ENCODE measurements around the gene ABCA1. TPM values are rescaled to one million over a fixed set of nuclear protein-coding genes. Genes with fewer than 3 reads are reported as not detected.
"Not testable (repeated sequence)": the region's sequence is repeated elsewhere in the genome, so short reads cannot be mapped to it uniquely, and the experiment has no call there.

Gene ABCA1
- total RNA-seq, result 30.7 TPM

DNA sequence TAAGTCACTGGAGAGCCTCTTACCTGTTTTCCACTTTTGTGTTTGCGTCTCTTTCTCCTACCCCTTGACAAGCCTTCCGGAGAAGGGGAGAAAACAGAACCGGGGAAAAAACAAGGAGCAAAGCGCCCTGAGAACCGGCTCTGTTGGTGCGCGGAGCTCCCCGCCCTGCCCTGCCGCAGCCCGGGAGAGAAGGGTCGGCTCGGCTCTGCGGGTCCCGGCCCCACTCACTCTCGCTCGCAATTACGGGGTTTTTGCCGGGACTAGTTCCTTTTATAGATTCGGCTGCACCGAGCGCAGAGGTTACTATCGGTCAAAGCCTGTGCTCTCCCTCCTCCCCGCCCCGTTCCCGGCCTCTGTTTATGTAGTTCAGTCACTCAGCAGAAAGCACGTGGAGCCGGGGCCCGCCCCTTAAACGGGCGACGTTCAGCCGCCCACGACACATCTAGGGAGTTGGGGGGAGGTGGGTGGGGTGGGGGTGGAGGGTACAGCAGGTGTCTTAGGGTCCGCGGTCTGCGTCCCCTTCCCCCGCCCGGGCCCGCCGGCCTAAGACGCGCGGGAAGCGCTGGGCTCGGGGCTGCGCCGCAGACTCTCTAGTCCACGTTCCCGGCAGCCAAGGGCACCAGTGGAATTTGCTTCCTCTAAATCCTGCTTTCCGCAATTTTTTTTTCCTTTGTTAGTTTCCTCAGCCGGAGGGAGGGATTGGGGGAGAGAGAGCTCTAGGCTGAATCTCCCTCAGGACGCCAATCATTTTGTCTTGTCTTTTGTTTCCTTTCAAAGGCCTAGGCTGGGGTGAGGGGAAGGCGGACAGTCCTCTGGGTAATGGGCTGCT, at the start of gene ABCA1:
Gene ABCA1 (minus strand): TSS at position 244 of the 829 bp plus-strand sequence. CDS start 24,476 bp downstream, outside the sequence.
- Histone ChIP-seq H3K27me3 (no peaks in the 10 kb centered on the region), H3K27ac (peak within 1 kb of the TSS; percentile 85), H3K4me3 (peak within 1 kb of the TSS; percentile 76 to 89), H3K9me3 (no peaks in the 10 kb centered on the region), H3K4me1 (peaks cover 33% of the 10 kb centered on the region), H3K36me3 (no peaks in the 10 kb centered on the region)
- TF ChIP-seq POLR2A (IDR thresholded peaks at IDR 0.05) (peak in 1 of 2 donors; percentile 57), POLR2AphosphoS5 (IDR thresholded peaks at IDR 0.05; ENCODE audit: insufficient read depth in 1 of 2, low read depth in 1 of 2) (peak; percentile 65 to 89)
- TF ChIP-seq, protein P1, sequence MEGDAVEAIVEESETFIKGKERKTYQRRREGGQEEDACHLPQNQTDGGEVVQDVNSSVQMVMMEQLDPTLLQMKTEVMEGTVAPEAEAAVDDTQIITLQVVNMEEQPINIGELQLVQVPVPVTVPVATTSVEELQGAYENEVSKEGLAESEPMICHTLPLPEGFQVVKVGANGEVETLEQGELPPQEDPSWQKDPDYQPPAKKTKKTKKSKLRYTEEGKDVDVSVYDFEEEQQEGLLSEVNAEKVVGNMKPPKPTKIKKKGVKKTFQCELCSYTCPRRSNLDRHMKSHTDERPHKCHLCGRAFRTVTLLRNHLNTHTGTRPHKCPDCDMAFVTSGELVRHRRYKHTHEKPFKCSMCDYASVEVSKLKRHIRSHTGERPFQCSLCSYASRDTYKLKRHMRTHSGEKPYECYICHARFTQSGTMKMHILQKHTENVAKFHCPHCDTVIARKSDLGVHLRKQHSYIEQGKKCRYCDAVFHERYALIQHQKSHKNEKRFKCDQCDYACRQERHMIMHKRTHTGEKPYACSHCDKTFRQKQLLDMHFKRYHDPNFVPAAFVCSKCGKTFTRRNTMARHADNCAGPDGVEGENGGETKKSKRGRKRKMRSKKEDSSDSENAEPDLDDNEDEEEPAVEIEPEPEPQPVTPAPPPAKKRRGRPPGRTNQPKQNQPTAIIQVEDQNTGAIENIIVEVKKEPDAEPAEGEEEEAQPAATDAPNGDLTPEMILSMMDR (IDR thresholded peaks at IDR 0.05), result no peak
- intact Hi-C loops (cut with DNase I), result loop anchor here (1.0 to 10.0 kb wide), 4 partner anchors 40 to 229 kb away; no protein-coding TSS in a partner anchor
- peak in 1 of 2 donors; percentile 96 for DNase-seq (ENCODE audit: extremely low spot score in 2 of 2)

- intact Hi-C loops (cut with DNase I), result no loop called here
- no peak overlapping the region for H3K27ac ChIP-seq
These were observed 49.6 kb upstream of the ABCA1 start for GRCh38 chr9:104977580-104977979.

DNA sequence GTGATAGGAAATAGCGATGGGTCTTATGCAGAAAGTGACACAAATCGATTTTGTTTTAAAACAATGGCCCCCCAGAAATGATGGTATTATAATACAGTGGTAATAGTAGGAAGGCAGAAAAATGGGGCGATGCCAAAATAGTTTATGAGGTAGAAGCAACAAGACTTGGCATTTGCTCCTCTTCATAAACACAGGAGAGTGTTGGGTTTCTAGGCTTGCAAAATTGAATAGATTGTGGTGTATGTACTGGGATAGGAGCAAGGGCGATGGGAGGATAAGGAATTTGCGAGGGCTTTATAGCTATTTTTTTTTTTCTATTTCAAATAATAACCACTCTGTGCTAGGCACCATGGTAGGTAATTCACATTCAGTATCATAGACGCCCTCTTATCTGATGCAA, 49.2 kb upstream of the ABCA1 start:
- H3K27me3 ChIP-seq, result no peaks in the 10 kb centered on the region
- no peak overlapping the region for H3K27ac ChIP-seq
- H3K9me3 ChIP-seq, result no peaks in the 10 kb centered on the region
- H3K4me3 ChIP-seq, result no peak overlapping the region
- TF ChIP-seq, protein P1 (IDR thresholded peaks at IDR 0.05), result no peak
- TF ChIP-seq POLR2A (IDR thresholded peaks at IDR 0.05), result no peak
- TF ChIP-seq POLR2AphosphoS5 (IDR thresholded peaks at IDR 0.05; ENCODE audit: insufficient read depth in 1 of 2, low read depth in 1 of 2), result no peak
- DNase-seq (ENCODE audit: extremely low spot score in 2 of 2), result no peak
- H3K4me1 ChIP-seq, result no peaks in the 10 kb centered on the region
- no peaks in the 10 kb centered on the region for H3K36me3 ChIP-seq
- intact Hi-C loops (cut with DNase I), result no loop called here

More at GRCh38 chr9:104977580-104977979, 49.6 kb upstream of the ABCA1 start:
- Histone ChIP-seq H3K4me3 (no peak overlapping the region), H3K36me3 (no peaks in the 10 kb centered on the region), H3K27me3 (no peaks in the 10 kb centered on the region), H3K9me3 (no peaks in the 10 kb centered on the region), H3K4me1 (peaks cover 3% of the 10 kb centered on the region)
- TF ChIP-seq POLR2AphosphoS5 (IDR thresholded peaks at IDR 0.05; ENCODE audit: insufficient read depth in 1 of 2, low read depth in 1 of 2) (peak in 1 of 2 donors; percentile 36), POLR2A (IDR thresholded peaks at IDR 0.05) (no peak)
- no peak for DNase-seq (ENCODE audit: extremely low spot score in 2 of 2)

DNA sequence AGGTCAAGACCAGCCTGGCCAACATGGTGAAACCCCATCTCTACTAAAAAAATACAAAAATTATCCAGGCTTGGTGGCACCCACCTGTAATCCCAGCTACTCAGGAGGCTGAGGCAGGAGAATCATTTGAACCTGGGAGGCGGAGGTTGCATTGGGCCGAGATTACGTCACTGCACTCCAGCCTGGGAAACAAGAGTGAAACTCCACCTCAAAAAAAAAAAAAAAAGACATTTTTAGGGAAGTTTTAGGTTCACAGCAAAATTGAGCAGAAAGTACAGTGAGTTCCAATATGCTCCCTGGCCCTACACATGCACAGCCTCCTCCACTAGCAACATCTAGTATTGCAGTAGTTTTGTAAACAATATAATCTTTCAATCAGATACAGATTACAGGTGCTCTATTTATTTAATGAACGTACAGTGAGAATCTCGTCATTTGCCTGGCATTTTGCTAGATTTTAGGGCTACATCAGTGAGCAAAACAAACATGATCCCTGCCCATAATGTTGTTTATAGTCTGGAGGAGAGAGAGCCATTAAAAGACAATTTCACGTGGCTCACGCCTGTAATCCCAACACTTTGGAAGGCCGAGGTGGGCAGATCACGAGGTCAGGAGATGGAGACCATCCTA, 48.1 kb upstream of the ABCA1 start:
- H3K27ac ChIP-seq; H3K27me3 ChIP-seq; intact Hi-C loops (cut with DNase I); H3K4me3 ChIP-seq; H3K4me1 ChIP-seq; H3K9me3 ChIP-seq; H3K36me3 ChIP-seq; DNase-seq (ENCODE audit: extremely low spot score in 2 of 2): not testable (repeated sequence)

- no peak overlapping the region for H3K4me3 ChIP-seq
- H3K4me1 ChIP-seq, result peaks cover 18% of the 10 kb centered on the region
- no peaks in the 10 kb centered on the region for H3K9me3 ChIP-seq
- H3K27me3 ChIP-seq, result no peaks in the 10 kb centered on the region
- intact Hi-C loops (cut with DNase I), result no loop called here
- H3K27ac ChIP-seq, result no peak overlapping the region
- H3K36me3 ChIP-seq, result no peaks in the 10 kb centered on the region
- TF ChIP-seq POLR2A (IDR thresholded peaks at IDR 0.05) (no peak), POLR2AphosphoS5 (IDR thresholded peaks at IDR 0.05; ENCODE audit: insufficient read depth in 1 of 2, low read depth in 1 of 2) (no peak)
- TF ChIP-seq, protein P1 (IDR thresholded peaks at IDR 0.05), result no peak
- DNase-seq (ENCODE audit: extremely low spot score in 2 of 2), result no peak
These were observed 46.4 kb upstream of the ABCA1 start for GRCh38 chr9:104974053-104974962.

All from vagina (tissue), 2 donors.